NT2/D1 (cell line): ENCODE results near the gene PLA2G12B.
"Not testable (repeated sequence)": the region's sequence is repeated elsewhere in the genome, so short reads cannot be mapped to it uniquely, and the experiment has no call there.

ENCODE experiments used
- YY1 ChIP-seq: IDR thresholded peaks from 2 replicates; pipeline ENCODE4 v1.6.1; 2011; ENCODE audit not compliant: insufficient read length, insufficient read depth
- ZNF274 ChIP-seq: IDR thresholded peaks from 2 replicates; pipeline ENCODE4 v1.6.1; 2011; ENCODE audit warnings: mild to moderate bottlenecking, low read depth, low read length

DNA sequence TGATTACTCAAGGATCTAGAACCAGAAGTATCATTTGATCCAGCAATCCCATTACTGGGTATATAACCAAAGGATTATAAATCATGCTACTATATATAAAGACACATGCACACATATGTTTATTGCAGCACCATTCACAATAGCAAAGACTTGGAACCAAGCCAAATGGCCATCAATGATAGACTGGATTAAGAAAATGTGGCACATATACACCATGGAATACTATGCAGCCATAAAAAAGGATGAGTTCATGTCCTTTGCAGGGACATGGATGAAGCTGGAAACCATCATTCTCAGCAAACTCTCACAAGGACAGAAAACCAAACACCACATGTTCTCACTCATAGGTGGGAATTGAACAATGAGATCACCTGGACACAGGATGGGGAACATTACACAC lies 40.9 kb upstream of the PLA2G12B start:
- not testable (repeated sequence) for TF ChIP-seq YY1, ZNF274
